NCI-H226 (cell line): ENCODE measurements around the gene ARHGAP42.

ENCODE experiments used
- DNase-seq: peaks from one replicate; pipeline ENCODE4 v3.0.0-alpha.2; 2015

ARHGAP42 gene

GRCh38 chr11:100841711-100842407 is 154.8 kb downstream of the ARHGAP42 start:
- DNase-seq: no peak

- DNase-seq: peak; percentile 63
Observed at GRCh38 chr11:100847696-100848216, 160.7 kb downstream of the ARHGAP42 start.

- DNase-seq: no peak
Observed at GRCh38 chr11:100849009-100849900, 162.2 kb downstream of the ARHGAP42 start.

GRCh38 chr11:100849901-100850235 is 162.8 kb downstream of the ARHGAP42 start:
- DNase-seq: no peak

GRCh38 chr11:100851147-100851546 is 164.1 kb downstream of the ARHGAP42 start:
- no peak for DNase-seq

- DNase-seq: no peak
Observed at GRCh38 chr11:100851584-100852152, 164.6 kb downstream of the ARHGAP42 start.

GRCh38 chr11:100855466-100856067 is 168.5 kb downstream of the ARHGAP42 start:
- DNase-seq: peak; percentile 16

- no peak for DNase-seq
Observed at GRCh38 chr11:100857236-100858005, 170.3 kb downstream of the ARHGAP42 start.

GRCh38 chr11:100860318-100861155 is 173.4 kb downstream of the ARHGAP42 start:
- no peak for DNase-seq

- peak; percentile 66 for DNase-seq
Observed at GRCh38 chr11:100861212-100861611, 174.1 kb downstream of the ARHGAP42 start.

- DNase-seq: peak; percentile 64
Observed at GRCh38 chr11:100863080-100863581, 176.0 kb downstream of the ARHGAP42 start.

- no peak for DNase-seq
Observed at GRCh38 chr11:100865443-100866065, 178.5 kb downstream of the ARHGAP42 start.

- DNase-seq: no peak
Observed at GRCh38 chr11:100866453-100866852, 179.4 kb downstream of the ARHGAP42 start.

- DNase-seq: no peak
Observed at GRCh38 chr11:100867606-100868005, 180.5 kb downstream of the ARHGAP42 start.

GRCh38 chr11:100869328-100869727 is 182.2 kb downstream of the ARHGAP42 start:
- no peak for DNase-seq

GRCh38 chr11:100870138-100870537 is 183.1 kb downstream of the ARHGAP42 start:
- no peak for DNase-seq

GRCh38 chr11:100872951-100873740 is 186.1 kb downstream of the ARHGAP42 start:
- peak; percentile 40 for DNase-seq

GRCh38 chr11:100874203-100874602 is 187.1 kb downstream of the ARHGAP42 start:
- DNase-seq: no peak

- no peak for DNase-seq
Observed at GRCh38 chr11:100875521-100875869, 188.4 kb downstream of the ARHGAP42 start.
